Occipital lobe (tissue), 2 donors: ENCODE results near the gene TMEM184A. TPM values are rescaled to one million over a fixed set of nuclear protein-coding genes. Genes with fewer than 3 reads are reported as not detected.

Source experiments
- DNase-seq: peaks from one replicate; lab custom pipeline; 2025; lab: John Stamatoyannopoulos, UW
- total RNA-seq: library from RNA; depleted of rRNA; stranded (reverse); fragments of >200 nt; gene quantifications from one replicate; pipeline ENCODE4 v1.2.3, GENCODE V29; 2014

The TMEM184A gene
- total RNA-seq, 1 donor from 2014 or later: not detected

GRCh38 chr7:1539882-1540775, 15.9 kb downstream of the TMEM184A start:
- no peak for DNase-seq

- DNase-seq: no peak
Measured at GRCh38 chr7:1539181-1539881, 16.7 kb downstream of the TMEM184A start.

GRCh38 chr7:1538544-1539180, 17.3 kb downstream of the TMEM184A start:
- DNase-seq: no peak

- peak; percentile 69 for DNase-seq
Measured at GRCh38 chr7:1537535-1538412, 18.2 kb downstream of the TMEM184A start.

- DNase-seq: peak; percentile 79
Measured at GRCh38 chr7:1536743-1537534, 19.1 kb downstream of the TMEM184A start.

GRCh38 chr7:1536455-1536742, 19.6 kb downstream of the TMEM184A start:
- no peak for DNase-seq

- DNase-seq: no peak
Measured at GRCh38 chr7:1535701-1536454, 20.1 kb downstream of the TMEM184A start.

- DNase-seq: no peak
Measured at GRCh38 chr7:1535100-1535458, 20.9 kb downstream of the TMEM184A start.

- DNase-seq: no peak
Measured at GRCh38 chr7:1534330-1535099, 21.5 kb downstream of the TMEM184A start.

GRCh38 chr7:1533547-1534329, 22.3 kb downstream of the TMEM184A start:
- DNase-seq: no peak

GRCh38 chr7:1533255-1533546, 22.8 kb downstream of the TMEM184A start:
- DNase-seq: peak; percentile 30

- peak; percentile 46 for DNase-seq
Measured at GRCh38 chr7:1532456-1533254, 23.4 kb downstream of the TMEM184A start.

- DNase-seq: no peak
Measured at GRCh38 chr7:1531979-1532455, 24.0 kb downstream of the TMEM184A start.

GRCh38 chr7:1531263-1531978, 24.6 kb downstream of the TMEM184A start:
- no peak for DNase-seq

GRCh38 chr7:1530946-1531262, 25.1 kb downstream of the TMEM184A start:
- DNase-seq: no peak

- DNase-seq: no peak
Measured at GRCh38 chr7:1529383-1530116, 26.5 kb downstream of the TMEM184A start.
